HL-60 (cell line): ENCODE measurements around the gene ASCC2.

Experiments
- POLR2AphosphoS5 ChIP-seq: IDR thresholded peaks from 2 replicates; pipeline ENCODE4 v1.6.1; 2012; ENCODE audit warnings: low read depth
- TF ChIP-seq, protein P1 (sequence below): IDR thresholded peaks from 2 replicates; pipeline ENCODE4 v1.6.1; 2012; ENCODE audit warnings: low read depth; ENCODE audit not compliant: insufficient replicate concordance
- TF ChIP-seq, protein P2 (sequence below): IDR thresholded peaks from one replicate; pipeline ENCODE4 v1.5.1; 2011; ENCODE audit warnings: low read length, control low read depth, inconsistent platforms; ENCODE audit not compliant: insufficient read depth

DNA sequence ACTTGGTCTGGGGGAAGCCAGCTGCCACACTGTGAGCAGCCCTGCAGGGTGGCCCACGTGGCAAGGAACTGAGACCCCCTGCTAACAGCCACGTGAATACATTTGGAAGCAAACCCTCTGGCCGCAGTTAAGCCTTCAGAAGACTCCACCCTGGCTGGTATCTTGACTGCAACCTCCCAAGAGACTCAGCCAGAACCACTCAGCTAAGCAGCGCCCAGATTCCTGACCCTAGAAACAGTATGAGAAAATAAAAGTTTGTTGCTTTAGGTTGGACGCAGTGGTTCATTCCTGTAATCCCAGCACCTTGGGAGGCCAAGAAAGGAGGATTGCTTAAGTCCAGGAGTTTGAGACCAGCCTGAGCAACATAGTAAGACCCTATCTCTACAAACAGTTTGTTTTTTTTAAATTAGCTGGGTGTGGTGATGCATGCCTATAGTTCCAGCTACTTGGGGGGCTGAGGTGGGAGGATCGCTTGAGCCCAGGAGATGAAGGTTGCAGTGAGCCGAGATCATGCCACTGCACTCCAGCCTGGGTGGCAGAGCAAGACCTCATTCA is 79.9 kb downstream of the ASCC2 start:
- TF ChIP-seq, protein P1, sequence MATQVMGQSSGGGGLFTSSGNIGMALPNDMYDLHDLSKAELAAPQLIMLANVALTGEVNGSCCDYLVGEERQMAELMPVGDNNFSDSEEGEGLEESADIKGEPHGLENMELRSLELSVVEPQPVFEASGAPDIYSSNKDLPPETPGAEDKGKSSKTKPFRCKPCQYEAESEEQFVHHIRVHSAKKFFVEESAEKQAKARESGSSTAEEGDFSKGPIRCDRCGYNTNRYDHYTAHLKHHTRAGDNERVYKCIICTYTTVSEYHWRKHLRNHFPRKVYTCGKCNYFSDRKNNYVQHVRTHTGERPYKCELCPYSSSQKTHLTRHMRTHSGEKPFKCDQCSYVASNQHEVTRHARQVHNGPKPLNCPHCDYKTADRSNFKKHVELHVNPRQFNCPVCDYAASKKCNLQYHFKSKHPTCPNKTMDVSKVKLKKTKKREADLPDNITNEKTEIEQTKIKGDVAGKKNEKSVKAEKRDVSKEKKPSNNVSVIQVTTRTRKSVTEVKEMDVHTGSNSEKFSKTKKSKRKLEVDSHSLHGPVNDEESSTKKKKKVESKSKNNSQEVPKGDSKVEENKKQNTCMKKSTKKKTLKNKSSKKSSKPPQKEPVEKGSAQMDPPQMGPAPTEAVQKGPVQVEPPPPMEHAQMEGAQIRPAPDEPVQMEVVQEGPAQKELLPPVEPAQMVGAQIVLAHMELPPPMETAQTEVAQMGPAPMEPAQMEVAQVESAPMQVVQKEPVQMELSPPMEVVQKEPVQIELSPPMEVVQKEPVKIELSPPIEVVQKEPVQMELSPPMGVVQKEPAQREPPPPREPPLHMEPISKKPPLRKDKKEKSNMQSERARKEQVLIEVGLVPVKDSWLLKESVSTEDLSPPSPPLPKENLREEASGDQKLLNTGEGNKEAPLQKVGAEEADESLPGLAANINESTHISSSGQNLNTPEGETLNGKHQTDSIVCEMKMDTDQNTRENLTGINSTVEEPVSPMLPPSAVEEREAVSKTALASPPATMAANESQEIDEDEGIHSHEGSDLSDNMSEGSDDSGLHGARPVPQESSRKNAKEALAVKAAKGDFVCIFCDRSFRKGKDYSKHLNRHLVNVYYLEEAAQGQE: no peak
- TF ChIP-seq, protein P2, sequence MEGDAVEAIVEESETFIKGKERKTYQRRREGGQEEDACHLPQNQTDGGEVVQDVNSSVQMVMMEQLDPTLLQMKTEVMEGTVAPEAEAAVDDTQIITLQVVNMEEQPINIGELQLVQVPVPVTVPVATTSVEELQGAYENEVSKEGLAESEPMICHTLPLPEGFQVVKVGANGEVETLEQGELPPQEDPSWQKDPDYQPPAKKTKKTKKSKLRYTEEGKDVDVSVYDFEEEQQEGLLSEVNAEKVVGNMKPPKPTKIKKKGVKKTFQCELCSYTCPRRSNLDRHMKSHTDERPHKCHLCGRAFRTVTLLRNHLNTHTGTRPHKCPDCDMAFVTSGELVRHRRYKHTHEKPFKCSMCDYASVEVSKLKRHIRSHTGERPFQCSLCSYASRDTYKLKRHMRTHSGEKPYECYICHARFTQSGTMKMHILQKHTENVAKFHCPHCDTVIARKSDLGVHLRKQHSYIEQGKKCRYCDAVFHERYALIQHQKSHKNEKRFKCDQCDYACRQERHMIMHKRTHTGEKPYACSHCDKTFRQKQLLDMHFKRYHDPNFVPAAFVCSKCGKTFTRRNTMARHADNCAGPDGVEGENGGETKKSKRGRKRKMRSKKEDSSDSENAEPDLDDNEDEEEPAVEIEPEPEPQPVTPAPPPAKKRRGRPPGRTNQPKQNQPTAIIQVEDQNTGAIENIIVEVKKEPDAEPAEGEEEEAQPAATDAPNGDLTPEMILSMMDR: no peak
- no peak for TF ChIP-seq POLR2AphosphoS5
